Measurements from ENCODE around the gene LRRC46.

The LRRC46 gene, protein sequence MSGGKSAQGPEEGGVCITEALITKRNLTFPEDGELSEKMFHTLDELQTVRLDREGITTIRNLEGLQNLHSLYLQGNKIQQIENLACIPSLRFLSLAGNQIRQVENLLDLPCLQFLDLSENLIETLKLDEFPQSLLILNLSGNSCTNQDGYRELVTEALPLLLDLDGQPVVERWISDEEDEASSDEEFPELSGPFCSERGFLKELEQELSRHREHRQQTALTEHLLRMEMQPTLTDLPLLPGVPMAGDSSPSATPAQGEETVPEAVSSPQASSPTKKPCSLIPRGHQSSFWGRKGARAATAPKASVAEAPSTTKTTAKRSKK

DNA sequence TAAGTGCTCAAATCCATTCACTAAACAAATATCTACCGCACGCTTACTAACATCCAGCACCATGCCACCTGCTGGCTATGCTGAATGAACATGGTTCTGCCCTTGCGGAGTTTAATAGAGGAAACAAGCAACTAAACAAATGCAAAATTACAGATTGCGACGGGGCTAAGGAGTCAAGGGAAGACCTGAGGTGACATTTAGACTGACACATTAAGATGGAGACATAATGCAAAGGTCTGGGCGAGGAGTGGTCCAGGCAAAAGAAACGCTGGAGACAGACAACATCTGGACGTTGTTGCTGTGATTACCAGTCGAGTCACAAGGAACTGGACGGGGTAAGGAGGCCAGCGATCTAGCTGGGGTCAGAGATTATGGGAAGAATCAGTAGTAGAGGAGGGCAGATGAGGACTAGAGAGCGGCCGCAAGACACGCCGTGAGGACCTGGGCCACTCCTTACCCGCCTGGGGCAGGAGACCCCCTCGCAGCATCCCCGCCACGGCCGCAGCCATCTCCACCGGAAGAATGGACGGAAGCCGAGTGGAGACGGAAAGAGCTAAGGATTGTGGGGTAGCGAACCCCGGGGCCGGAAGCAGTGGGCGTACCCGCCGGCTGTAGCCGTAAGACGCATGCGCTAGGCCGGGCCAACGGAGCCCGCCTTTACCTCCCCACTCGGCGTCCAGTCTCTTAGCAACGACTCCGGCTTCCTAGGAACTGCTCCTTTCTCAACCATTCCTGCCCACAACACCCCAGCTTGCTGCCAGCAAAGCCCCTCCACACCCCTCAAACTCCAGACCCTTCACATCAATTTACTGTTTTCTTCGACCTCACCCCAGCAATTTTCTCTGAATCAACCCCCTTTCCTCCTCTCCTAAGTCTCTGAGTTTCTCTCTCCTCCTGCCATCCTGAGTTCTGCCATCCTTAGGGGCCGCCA lies at the start of gene LRRC46, which contains the start of gene MRPL10:
LRRC46 (plus strand) TSS at position 668 of the 931 bp plus-strand sequence. CDS start 320 bp downstream, outside the sequence.
MRPL10 (minus strand) TSS at position 539 of the 931 bp plus-strand sequence; CDS start at position 509, 30 bp downstream.
- peak; percentile 91 for DNase-seq

DNA sequence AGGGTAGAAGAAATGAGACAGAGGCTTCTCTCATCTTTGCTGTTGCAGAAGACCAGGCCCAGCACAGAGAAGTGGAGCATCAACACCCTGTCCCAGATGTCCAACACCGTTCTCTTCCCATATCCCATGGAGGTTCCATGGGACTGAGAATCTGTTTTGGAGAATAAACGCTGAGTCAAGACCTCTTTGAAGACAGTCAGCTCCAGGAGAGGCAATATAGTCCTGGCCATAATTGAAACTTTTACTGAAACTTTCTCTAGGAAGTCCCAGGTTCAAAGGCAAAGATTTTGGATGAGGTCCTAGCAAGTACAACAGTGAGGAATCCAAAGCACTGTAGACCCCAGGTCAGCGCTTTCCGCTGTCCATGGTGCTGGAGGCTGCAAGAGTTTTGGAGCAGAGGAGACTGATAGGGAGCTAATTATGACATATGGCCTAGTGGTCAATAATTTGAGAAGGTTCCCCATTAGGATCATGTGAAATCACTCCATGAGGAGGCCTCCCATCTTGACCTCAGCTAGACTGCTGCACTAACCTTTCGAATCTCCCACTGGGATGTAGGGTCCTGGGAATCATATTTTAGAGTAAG lies 45.8 kb upstream of the LRRC46 start:
- DNase-seq: no peak

DNA sequence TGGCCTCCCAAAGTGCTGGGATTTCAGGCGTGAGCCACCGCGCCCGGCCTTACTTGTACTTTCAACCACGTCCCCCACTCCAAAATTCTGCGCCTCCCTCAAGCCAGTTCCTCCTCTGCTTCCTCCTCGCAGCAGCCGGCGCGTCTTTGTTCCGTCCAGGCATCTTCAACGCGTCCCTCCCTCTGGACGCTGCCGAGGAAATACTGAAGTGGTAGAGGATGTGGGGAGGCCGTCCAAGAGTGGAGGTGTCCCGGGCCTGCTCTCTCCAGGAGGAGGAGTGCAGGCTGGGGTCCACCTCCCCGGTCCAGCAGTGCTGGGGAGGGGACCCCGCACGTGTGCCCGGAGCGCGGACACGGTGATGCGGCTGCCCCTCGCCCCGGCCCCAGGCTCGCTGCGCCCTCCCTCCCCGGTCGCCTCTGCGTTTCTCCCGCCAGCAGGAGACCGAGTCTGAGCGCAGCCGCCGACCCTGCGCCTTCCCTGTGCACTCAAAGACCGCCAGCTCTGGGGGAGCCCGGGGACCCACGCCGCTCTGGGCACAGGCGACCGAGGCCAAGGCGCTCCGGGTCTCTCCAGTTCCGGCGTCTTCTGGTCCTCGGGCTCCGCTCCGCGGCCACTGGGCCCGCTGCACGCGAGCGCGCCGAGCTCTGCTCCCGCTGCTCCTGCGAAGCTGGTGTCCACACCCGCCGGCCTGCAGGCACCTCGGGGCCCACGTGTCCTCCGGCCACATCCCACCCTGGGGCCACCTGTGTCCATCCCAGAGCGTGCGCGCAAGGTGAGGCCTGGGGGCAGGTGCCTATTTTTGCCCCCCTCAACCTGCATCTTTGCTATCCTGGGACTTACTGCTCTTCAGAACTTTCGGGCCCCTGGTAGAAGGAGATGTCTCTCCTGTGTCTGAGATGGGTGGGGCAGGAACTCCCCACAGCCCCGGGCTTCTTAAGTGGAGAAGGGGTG lies 41.6 kb upstream of the LRRC46 start:
- peak; percentile 50 for DNase-seq

DNA sequence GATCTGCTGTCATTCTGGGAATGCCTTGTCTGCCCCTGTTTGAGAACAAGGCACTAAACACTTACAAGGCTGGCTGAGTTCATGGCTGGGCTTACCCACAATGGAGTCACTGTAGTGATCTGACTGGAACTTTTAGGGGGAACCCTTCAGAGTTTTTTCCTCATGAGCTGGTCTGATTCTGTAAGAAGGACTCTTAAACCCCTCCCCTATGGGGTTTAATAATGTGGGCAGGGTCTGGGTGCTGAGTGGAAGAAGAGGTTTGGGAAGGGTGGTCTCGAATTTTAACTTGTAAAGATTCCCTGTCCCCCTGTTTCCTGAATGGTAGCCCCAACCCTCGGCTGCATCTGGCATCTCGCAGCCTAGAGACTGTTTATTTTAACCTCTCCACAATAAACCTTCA lies 40.4 kb upstream of the LRRC46 start:
- DNase-seq: no peak

DNA sequence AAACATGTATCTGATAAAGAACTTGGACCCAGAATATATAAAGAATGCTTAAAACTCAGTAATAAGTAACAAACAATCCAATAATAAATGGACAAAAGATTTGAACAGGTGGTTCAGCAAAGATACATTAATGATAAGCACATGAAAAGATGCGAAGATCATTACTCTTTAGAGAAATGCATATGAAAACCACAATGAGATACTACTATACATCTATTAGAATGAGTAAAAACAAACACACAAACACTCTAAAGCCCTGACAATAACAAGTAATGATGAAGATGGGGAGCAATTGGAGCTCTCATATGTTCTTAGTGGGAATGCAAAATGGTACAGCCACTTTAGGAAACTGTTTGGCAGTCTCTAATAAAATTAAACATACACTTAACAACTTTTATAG lies 39.0 kb upstream of the LRRC46 start:
- no peak for DNase-seq

DNA sequence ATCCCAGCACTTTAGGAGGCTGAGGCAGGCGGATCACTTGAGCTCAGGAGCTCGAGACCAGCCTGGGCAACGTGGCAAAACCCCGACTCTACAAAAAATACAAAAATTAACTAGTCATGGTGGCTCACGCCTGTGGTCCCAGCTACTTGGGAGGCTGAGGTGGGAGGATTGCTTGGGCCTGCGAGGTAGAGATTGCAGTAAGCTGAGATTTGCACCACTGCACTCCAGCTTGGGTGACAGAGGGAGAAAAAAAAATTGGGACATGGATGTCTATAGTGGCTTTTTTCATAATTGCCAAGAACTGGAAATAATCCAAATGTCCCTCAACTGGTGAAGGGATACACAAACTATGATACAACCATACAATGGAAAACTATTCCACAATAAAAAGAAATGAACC lies 38.5 kb upstream of the LRRC46 start:
- no peak for DNase-seq

DNA sequence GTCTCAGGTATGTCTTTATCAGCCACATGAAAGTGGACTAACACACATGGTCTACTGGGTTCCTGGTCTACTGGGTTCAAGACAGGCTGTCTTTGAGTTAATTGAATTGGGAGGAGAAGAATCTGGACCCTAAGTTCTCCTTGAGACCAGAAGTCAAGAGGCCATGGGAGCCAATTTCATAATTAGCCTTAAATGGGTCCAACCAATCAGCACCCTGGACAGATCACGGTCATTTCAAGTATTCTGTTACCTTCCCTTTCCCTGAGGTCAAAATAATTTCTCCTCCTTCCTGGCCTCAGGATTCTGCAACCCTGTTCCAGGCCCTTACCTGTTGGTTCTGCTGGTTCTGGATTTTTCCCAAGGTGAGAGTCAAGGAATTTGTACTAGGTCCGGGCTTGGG lies 33.7 kb upstream of the LRRC46 start:
- DNase-seq: no peak

DNA sequence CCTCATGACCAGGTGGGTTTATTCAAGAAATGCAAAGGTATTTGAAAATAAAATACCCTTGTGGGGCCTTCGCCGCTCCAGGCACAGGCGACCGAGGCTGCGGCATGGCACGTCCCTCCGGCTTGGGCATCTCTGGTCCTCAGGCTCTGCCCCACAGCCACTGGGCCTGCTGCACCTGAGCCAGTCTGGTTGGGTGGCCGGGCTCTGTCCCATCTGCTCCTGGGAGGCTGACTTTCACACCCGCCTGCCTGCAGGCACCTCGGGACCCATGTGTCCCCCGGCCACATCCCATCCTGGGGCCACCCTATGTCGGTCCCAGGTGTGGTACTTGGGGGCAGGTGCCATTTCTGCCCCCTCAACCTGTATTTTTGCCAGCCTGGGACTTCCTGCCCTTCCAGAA lies 30.8 kb upstream of the LRRC46 start:
- DNase-seq: no peak

DNA sequence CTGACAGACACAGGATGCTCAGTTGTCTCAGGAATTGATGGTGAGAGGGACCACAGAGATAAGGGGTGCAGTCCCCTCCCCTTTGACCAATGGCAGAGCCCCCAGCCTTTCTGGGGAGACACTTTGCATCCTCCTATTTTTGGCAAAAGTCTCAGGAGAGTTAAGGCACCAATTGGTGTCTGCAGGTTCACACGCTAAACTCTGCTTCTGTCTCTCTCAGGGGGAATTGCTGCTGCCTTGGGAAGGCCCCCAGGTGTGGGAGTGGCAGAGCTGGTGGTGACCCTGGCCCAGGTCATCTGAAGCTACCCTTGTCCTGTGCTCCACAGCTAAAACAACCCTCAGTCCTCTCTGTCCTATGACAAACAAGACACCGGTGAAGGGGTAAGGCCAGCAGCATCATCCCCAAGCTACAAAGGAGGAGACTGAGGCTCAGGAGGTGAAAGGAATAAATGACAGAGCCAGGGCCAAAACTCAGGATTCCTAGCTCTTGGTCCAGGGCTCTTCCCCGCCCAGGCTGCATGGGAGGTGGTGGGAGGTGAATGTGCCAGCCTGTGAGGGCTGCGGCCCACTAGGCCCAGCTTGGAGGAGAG lies 30.2 kb upstream of the LRRC46 start:
- no peak for DNase-seq

DNA sequence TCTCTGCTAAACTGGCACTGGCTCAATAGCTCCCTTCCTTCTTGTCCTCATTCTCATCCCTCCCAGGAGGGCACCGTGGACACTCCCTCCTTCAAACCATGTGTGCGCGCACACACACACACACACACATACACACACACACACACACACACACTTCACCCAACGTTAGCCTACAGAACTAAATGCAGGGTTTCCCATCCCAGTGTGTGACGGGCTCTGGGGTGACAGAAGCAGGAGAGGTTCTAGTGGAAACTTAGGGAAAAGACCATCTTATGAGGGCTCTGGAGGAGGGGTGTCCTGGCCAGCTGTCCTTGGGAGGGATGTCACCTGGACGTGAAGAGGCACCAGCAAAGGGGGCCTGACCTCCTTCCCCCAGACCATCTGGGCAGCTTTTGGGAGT lies 29.6 kb upstream of the LRRC46 start:
- no peak for DNase-seq

DNA sequence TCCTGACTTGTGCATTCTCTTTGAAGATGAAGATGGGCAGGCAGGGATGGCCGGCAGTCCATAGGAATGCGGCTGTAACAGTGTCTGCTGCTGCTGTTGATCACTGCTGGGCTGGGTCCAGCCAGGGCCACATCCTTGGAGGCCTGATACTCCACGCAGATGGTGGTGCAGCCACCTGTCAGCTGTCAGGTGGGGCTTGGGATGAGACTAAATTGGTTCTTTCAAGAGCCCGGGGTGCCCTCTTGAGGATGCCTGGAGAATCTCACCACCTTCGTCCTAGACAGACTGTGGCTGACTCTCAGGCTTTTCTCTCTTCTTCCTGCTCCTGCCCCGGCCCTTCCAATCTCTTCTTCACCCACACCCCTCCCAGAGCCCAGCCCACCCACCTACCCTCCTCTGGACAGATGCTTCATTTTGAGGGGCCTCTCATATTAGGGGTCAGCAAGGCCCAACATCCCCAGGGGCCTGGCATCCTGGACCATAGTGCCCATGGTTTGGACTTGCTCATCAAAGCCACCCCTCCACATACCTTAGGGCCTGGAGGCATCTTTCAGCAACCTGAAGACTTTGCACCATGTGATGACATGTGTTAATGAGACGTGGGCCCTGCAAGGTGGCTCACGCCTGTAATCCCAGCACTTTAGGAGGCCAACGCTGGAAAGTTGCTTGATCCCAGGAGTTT lies 29.0 kb upstream of the LRRC46 start:
- DNase-seq: peak; percentile 64

DNA sequence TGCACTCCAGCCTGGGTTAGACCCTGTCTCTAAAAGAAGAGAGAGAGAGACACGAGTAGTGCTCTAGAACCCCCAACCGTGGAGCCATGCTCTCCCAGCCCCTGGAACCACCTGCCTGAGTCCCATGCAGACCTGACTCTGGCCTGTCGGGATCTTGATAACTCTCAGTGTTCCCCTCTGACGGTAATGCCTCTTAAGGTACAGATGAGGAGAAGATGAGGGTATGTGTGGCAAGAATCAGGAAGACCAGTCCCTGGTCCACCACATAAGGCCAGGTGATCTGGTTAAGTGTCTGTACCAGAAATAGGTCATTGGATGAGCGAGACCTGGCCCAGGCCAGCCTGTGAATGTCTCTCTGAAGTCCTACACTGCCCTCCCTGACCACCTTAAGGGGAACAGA lies 28.3 kb upstream of the LRRC46 start:
- DNase-seq: no peak

DNA sequence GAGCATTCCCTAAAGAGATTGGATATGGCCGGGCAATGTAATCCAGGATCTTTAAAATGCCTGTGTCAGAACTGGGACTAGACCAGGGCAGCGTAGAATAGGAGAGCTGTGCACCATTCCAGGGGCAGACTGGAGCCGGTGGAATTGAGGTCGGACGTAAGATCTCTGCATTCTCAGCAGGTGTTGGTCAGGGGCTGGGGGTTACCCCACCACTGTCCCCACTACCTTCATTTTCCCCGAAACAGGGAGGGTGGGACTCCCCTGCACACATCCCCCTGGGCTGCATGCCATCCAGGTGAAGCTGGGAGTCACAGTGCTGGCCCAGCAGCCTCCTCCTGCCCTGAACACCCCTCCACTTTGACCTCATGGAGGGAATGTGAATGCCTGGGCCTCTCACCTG lies 27.7 kb upstream of the LRRC46 start:
- no peak for DNase-seq

DNA sequence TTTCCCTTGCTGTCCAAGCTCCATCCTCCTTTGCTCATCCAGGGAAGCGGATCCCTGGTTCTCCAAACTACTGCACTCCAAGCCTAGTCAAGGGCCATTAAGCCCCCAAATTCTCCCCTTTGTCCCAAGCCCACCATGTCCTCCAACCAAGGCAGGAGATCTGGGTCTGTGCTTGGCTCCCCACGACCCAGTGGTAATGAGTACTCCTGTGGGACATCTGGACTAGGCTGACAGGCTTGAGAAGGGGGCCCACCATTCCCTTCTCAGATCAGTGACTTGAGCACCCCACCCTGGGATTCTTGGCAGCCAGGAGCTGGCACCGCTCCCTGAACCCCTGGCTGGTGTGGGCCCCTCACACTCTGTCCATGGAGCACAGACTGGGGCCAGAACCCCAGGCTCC lies 27.0 kb upstream of the LRRC46 start:
- DNase-seq: no peak

DNA sequence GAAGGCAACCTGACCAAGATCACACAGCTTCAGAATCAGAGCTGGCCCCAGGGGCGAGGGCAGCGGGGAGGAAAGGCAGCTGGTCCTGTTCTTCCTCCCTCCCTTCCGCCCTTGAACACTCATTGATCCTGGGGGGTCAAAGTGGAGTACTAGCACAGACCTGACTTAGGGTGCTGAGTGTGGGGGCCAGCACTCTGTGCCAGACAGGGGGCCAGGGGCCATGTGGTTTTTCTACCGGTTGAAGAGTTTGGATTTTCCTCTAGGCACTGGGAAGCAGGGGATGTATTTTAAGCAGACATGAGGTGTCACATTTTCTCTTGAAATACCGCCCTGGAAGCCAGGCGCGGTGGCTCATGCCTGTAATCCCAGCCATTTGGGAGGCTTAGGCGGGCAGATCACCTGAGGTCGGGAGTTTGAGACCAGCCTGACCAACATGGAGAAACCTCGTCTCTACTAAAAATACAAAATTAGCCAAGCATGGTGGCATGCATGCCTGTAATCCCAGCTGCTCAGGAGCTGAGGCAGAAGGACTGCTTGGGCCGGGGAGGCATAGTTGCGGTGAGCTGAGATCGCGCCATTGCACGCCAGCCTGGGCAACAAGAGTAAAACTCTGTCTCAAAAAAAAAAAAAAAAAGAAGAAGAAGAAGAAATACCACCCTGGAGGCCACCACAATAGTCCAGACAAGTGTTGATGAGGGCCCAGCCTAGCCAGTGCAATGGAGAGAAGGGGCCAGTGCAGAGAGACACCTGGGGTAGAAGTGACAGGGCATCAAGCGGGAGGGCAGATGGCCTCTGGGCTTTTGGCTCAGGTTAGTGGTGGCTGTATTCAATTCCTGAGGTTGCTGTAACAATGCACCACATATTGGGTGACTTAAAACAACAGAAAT lies 25.2 kb upstream of the LRRC46 start:
- DNase-seq: no peak

DNA sequence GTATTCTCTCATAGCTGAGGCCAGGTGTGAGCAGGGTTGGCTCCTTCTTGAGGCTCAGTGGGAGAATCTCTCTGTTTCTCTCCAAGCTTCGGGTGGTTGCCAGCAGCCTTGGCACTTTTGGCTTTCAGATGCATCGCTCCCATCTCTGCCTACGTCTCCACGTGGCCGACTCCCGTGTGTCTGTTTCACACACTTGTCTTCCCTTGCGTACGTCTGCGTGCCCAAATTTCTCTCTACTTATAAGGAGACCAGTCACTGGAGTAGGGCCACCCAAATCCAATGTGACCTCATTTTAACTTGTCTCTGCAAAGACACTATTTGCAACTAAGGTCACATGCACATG lies 24.6 kb upstream of the LRRC46 start:
- DNase-seq: no peak

DNA sequence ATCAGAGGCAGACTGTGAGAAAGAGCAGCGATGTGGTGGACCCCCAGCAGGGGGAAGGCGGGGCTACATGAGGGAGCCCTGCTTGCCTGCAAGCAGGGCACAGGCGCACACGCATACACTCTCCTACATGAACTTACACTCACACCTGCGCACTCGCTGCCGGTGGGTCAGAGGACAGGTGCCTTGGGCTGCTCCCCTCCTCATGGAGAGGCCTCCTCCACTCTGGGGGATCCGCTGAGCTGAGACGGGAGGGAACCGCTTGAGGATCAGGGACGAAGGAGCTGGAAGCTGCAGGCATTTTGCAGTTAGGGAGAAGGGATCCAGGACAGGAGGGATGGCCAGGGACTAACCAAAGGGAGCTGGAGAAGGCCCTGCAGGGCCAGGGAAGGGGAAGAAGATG lies 24.0 kb upstream of the LRRC46 start:
- no peak for DNase-seq

DNA sequence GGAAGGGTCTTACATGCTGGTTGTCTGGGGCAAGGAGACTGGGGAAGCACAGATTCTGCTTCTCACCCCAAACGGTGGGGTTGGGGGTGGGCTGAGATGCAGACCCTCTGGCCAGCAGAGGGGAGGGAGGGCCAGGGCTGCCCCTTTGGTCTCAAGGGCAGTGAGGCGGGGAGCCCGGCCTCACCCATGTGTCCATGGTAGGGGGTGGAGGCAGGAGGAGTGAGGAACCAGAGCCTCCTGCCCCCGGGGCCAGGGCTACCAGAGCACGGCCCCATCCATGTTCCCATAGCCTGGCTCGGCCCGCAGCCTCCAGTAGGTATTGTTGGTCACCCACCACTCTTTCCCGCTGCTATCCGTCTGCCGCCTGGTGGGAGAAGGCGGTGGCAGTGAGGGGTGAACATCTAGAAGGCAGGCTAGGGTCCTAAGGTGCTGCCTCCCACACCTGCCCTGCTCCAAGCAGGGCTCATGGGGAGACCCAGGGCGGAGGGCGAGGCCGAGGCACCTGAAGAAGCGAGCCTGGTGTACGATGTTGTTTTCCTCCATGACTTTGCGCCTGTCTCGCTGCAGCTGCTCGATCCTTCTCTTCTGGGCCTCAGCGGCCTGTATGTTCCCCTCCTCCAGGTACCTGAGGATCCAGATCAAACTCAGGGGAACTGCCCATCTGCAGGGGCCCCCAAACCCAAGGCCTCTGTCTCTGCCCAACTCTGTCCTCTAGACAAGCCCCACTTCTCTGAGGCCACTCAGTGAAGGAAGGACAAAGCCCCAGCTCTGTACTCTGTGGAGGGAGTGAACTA lies 23.2 kb upstream of the LRRC46 start:
- DNase-seq: no peak

DNA sequence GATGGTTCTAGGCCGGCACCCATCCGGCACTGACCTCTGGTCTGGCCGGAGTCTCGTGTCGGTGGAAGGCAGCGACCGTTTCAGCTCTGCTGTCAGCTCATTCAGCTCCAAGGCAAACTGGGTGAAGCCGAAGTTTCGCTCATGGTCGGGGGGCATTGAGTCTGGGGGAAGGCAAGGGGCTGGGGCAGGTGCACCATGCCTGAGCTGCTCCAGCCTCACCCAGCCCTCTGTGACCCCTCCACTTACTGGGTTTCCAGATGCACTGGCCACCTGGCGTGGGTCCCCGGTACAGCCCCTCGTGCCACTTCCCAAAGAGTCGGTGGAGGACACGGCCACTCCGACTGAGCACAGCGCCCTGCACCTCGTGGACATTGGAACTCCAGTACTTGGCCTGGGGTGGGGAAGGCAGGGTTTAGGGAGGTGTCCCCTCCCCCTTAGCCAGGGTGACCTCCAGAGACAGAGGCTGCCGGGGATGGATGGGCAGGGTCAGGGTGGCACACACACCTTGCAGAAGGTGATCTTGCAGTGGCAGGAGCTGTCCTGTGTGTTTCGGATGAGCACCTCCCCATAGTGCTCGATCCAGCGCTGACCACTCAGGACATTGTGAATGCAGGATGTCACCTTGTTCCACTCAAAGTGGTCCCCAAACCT lies 22.5 kb upstream of the LRRC46 start:
- DNase-seq: no peak

Measured in activated CD8-positive, alpha-beta memory T cell treated with anti-CD3 and anti-CD28 coated beads, Interleukin-2, amount 50 U/mL, for 4 hours (primary cell).